ENCODE data around the gene TMEM144.
A peak's percentile ranks its signal among the peaks of the same experiment; 100 is the strongest.
"Not testable (repeated sequence)": the region's sequence is repeated elsewhere in the genome, so short reads cannot be mapped to it uniquely, and the experiment has no call there.

Gene TMEM144

GRCh38 chr4:158239196-158239595, 28.9 kb downstream of the TMEM144 start:
- no peak for DNase-seq

- no peak for DNase-seq
These were observed 32.8 kb downstream of the TMEM144 start for GRCh38 chr4:158243071-158243470.

GRCh38 chr4:158250321-158250720, 40.0 kb downstream of the TMEM144 start:
- no peak for DNase-seq

GRCh38 chr4:158253350-158253980, 43.2 kb downstream of the TMEM144 start:
- DNase-seq: peak; percentile 69

- no peak for DNase-seq
These were observed 44.0 kb downstream of the TMEM144 start for GRCh38 chr4:158254292-158254691.

- DNase-seq: peak; percentile 49
These were observed 45.5 kb downstream of the TMEM144 start for GRCh38 chr4:158255727-158256324.

GRCh38 chr4:158259955-158260575, 49.8 kb downstream of the TMEM144 start:
- DNase-seq: peak; percentile 33

- no peak for DNase-seq
These were observed 51.2 kb downstream of the TMEM144 start for GRCh38 chr4:158261480-158261879.

- DNase-seq: no peak
These were observed 58.3 kb downstream of the TMEM144 start for GRCh38 chr4:158268553-158268952.

GRCh38 chr4:158274636-158275035, 64.3 kb downstream of the TMEM144 start:
- no peak for DNase-seq

GRCh38 chr4:158277558-158277957, 67.3 kb downstream of the TMEM144 start:
- no peak for DNase-seq

- not testable (repeated sequence) for DNase-seq
These were observed 68.8 kb downstream of the TMEM144 start for GRCh38 chr4:158279052-158279451.

GRCh38 chr4:158280856-158281255, 70.6 kb downstream of the TMEM144 start:
- DNase-seq: no peak

GRCh38 chr4:158282252-158282651, 72.0 kb downstream of the TMEM144 start:
- no peak for DNase-seq

- peak; percentile 28 for DNase-seq
These were observed 75.3 kb downstream of the TMEM144 start for GRCh38 chr4:158285429-158286216.

- no peak for DNase-seq
These were observed 80.6 kb downstream of the TMEM144 start for GRCh38 chr4:158290912-158291311.

GRCh38 chr4:158291334-158292055, 81.2 kb downstream of the TMEM144 start:
- no peak for DNase-seq

- no peak for DNase-seq
These were observed 81.9 kb downstream of the TMEM144 start for GRCh38 chr4:158292156-158292555.

- no peak for DNase-seq
These were observed 84.8 kb downstream of the TMEM144 start for GRCh38 chr4:158295053-158295452.

GRCh38 chr4:158297866-158298265, 87.6 kb downstream of the TMEM144 start:
- DNase-seq: no peak

- no peak for DNase-seq
These were observed 89.2 kb downstream of the TMEM144 start for GRCh38 chr4:158299459-158300007.

- DNase-seq: no peak
These were observed 89.7 kb downstream of the TMEM144 start for GRCh38 chr4:158300012-158300411.
